ENCODE data around the gene PTCH1. TPM values are rescaled to one million over a fixed set of nuclear protein-coding genes. Genes with fewer than 3 reads are reported as not detected.

PTCH1 gene
- polyA plus RNA-seq, 2 of the 4 experiments (the other 2 are of a cell fraction): 1.9 to 4.8 TPM

DNA sequence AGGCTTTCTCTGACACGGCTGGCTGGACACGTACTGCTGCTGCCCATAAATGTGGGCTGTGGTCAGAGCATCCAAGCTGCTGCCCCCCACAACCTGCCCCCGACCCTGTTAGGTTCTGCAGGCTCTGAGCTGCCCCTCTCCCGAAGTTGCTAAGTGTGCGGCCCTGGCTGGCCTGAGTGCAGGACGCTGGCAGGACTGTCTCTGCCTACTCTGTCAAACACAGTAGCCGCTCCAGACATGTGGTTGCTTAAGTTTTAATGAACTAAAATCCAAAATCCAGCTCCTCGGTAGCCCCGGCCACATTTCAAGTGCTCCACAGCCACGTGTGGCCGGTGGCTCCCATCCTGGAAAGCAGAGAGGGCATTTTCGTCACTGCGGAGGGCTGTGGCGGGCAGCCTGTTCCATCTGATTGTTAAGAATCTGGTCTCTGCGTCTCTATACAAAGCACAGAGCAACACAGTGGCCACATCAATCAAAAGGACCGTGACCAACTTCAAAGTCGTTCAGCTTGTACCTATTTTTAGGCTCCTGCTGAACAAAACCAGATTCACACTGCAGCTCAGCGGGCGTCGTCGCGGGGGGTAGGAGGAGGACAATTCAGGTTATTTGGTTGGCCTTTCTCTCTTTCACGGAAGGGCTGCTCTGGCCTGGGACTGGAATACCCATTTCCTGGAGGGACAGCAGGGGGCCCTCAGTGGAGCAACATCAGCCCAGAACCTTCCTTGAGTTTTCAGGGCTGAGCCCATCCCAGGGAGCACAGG is 68.9 kb downstream of the PTCH1 start:
- DNase-seq (ENCODE audit: low read depth in 1 of 2, low spot score in 1 of 2) (no peak), FAIRE-seq (no peak), ATAC-seq (peak; percentile 28 to 58; a peak in 3 of 6 replicates)
- Histone ChIP-seq H3K4me3 (no peak overlapping the region), H3K27ac (no peak overlapping the region), H3K4me1 (no peaks in the 10 kb centered on the region), H3K4me2 (no peak overlapping the region), H3K9me3 (no peaks in the 10 kb centered on the region)
- 88% methylated on average over 18 of the region's 23 CpGs for WGBS (ENCODE audit: missing lambda C conversion rate)
- ChIA-PET POLR2A (no interaction called here), CTCF (interaction anchor here (0.7 to 0.8 kb wide), 2 partner anchors 47 to 106 kb away, joined by 3 read pairs; no protein-coding TSS in a partner anchor)
- no peak for TF ChIP-seq RFX5 (IDR thresholded peaks at IDR 0.05)
- TF ChIP-seq CHD4 (IDR thresholded peaks at IDR 0.05; ENCODE audit: borderline replicate concordance): no peak
- TF ChIP-seq JUNB (IDR thresholded peaks at IDR 0.05): no peak
- no peak; a peak in 1 of 5 replicates for TF ChIP-seq RAD21 (conservative IDR thresholded peaks at IDR 0.05 in 1 of 2, IDR thresholded peaks at IDR 0.05 in 1 of 2)
- TF ChIP-seq EP300 (IDR thresholded peaks at IDR 0.05): no peak
- TF ChIP-seq JUN (IDR thresholded peaks at IDR 0.05): no peak
- TF ChIP-seq, protein P1, sequence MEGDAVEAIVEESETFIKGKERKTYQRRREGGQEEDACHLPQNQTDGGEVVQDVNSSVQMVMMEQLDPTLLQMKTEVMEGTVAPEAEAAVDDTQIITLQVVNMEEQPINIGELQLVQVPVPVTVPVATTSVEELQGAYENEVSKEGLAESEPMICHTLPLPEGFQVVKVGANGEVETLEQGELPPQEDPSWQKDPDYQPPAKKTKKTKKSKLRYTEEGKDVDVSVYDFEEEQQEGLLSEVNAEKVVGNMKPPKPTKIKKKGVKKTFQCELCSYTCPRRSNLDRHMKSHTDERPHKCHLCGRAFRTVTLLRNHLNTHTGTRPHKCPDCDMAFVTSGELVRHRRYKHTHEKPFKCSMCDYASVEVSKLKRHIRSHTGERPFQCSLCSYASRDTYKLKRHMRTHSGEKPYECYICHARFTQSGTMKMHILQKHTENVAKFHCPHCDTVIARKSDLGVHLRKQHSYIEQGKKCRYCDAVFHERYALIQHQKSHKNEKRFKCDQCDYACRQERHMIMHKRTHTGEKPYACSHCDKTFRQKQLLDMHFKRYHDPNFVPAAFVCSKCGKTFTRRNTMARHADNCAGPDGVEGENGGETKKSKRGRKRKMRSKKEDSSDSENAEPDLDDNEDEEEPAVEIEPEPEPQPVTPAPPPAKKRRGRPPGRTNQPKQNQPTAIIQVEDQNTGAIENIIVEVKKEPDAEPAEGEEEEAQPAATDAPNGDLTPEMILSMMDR (IDR thresholded peaks at IDR 0.05): no peak
- no peak for TF ChIP-seq POLR2A (IDR thresholded peaks at IDR 0.05; ENCODE audit: low read length)
- TF ChIP-seq ZC3H11A (IDR thresholded peaks at IDR 0.05): no peak
- TF ChIP-seq CHD2 (IDR thresholded peaks at IDR 0.05; ENCODE audit: low read length, partially characterized antibody): no peak
- TF ChIP-seq EHF (CRISPR knock-in tag; IDR thresholded peaks at IDR 0.05): no peak
- TF ChIP-seq EHMT2 (IDR thresholded peaks at IDR 0.05; ENCODE audit: low read depth): no peak
- no peak for TF ChIP-seq RARB (CRISPR knock-in tag; IDR thresholded peaks at IDR 0.05)
- no peak for TF ChIP-seq MAFK (IDR thresholded peaks at IDR 0.05; ENCODE audit: partially characterized antibody)
- no peak for TF ChIP-seq RCOR1 (IDR thresholded peaks at IDR 0.05; ENCODE audit: low read depth, low read length)
- TF ChIP-seq POLR2AphosphoS2 (conservative IDR thresholded peaks at IDR 0.05; ENCODE audit: low read length): no peak

DNA sequence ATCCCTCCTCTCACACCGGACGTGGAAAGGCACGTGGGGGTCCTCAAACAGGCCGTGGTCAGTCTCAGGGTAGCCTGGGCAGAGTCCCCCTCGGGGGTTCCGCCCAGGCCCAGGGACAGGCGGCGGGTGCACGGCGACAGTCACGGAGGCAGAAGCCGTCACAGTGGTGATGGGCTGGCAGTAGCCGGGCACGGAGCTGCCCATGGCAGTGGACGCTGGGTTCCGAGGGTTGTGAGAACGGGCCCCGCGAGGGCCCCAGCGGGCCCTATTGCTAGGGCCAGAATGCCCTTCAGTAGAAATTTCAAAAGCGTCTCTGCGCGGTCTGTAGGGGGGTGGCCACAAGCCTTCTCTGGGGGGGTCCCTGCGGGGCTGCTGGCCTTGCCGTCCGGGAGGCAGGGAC is 69.8 kb downstream of the PTCH1 start:
- DNase-seq (ENCODE audit: low read depth in 1 of 2, low spot score in 1 of 2) (no peak), FAIRE-seq (no peak), ATAC-seq (no peak)
- no peaks in the 10 kb centered on the region for H3K9me3 ChIP-seq
- H3K4me1 ChIP-seq: no peaks in the 10 kb centered on the region
- H3K4me3 ChIP-seq: no peak overlapping the region
- ChIA-PET POLR2A (no interaction called here), CTCF (interaction anchor here (0.7 to 1.5 kb wide), 2 partner anchors 11 to 106 kb away, joined by 3 to 4 read pairs; no protein-coding TSS in a partner anchor)
- H3K4me2 ChIP-seq: no peak overlapping the region
- H3K27ac ChIP-seq: no peak overlapping the region
- WGBS (ENCODE audit: missing lambda C conversion rate): 93% methylated on average over 10 of the region's 26 CpGs
- TF ChIP-seq EP300 (IDR thresholded peaks at IDR 0.05) (no peak), RARB (CRISPR knock-in tag; IDR thresholded peaks at IDR 0.05) (no peak)

DNA sequence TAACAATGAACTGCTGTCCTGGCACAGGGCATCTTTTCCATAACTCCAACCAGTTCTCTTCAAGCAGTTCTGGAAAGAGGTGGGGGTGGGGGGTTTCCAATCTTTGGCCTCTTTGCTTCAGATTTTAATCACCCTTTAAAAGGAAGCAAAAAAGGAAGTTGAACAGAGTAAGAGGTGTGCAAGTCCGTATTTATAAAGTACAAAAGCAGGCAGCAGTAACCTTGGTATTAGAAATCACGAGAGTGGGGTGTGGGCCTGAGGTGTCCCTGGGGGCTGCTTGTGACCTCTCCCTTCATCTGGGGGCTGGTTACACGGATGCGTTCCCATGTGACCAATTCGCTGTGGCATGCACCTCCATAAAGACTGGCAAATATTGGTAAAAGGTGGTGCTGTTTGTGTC is 70.5 kb downstream of the PTCH1 start:
- Histone ChIP-seq H3K4me1 (no peaks in the 10 kb centered on the region), H3K4me3 (no peak overlapping the region), H3K9me3 (no peaks in the 10 kb centered on the region), H3K4me2 (no peak overlapping the region), H3K27ac (no peak overlapping the region)
- CTCF ChIA-PET: interaction anchor here (0.5 to 1.5 kb wide), 3 partner anchors 10 to 401 kb away, joined by 3 to 4 read pairs (median 4); no protein-coding TSS in a partner anchor
- FAIRE-seq: no peak
- DNase-seq (ENCODE audit: low read depth in 1 of 2, low spot score in 1 of 2): no peak
- POLR2A ChIA-PET: no interaction called here
- ATAC-seq: no peak
- TF ChIP-seq, protein P2, sequence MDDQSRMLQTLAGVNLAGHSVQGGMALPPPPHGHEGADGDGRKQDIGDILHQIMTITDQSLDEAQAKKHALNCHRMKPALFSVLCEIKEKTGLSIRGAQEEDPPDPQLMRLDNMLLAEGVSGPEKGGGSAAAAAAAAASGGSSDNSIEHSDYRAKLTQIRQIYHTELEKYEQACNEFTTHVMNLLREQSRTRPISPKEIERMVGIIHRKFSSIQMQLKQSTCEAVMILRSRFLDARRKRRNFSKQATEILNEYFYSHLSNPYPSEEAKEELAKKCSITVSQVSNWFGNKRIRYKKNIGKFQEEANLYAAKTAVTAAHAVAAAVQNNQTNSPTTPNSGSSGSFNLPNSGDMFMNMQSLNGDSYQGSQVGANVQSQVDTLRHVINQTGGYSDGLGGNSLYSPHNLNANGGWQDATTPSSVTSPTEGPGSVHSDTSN (IDR thresholded peaks at IDR 0.05): no peak
- TF ChIP-seq BHLHE40 (IDR thresholded peaks at IDR 0.05; ENCODE audit: low read depth, low read length): no peak
- TF ChIP-seq, protein P3, sequence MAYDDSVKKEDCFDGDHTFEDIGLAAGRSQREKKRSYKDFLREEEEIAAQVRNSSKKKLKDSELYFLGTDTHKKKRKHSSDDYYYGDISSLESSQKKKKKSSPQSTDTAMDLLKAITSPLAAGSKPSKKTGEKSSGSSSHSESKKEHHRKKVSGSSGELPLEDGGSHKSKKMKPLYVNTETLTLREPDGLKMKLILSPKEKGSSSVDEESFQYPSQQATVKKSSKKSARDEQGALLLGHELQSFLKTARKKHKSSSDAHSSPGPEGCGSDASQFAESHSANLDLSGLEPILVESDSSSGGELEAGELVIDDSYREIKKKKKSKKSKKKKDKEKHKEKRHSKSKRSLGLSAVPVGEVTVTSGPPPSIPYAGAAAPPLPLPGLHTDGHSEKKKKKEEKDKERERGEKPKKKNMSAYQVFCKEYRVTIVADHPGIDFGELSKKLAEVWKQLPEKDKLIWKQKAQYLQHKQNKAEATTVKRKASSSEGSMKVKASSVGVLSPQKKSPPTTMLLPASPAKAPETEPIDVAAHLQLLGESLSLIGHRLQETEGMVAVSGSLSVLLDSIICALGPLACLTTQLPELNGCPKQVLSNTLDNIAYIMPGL (CRISPR knock-in tag; IDR thresholded peaks at IDR 0.05; ENCODE audit: borderline replicate concordance): no peak
- TF ChIP-seq, protein P4, sequence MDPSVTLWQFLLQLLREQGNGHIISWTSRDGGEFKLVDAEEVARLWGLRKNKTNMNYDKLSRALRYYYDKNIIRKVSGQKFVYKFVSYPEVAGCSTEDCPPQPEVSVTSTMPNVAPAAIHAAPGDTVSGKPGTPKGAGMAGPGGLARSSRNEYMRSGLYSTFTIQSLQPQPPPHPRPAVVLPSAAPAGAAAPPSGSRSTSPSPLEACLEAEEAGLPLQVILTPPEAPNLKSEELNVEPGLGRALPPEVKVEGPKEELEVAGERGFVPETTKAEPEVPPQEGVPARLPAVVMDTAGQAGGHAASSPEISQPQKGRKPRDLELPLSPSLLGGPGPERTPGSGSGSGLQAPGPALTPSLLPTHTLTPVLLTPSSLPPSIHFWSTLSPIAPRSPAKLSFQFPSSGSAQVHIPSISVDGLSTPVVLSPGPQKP (IDR thresholded peaks at IDR 0.05; ENCODE audit: low read depth, low read length): no peak
- no peak for TF ChIP-seq RAD21 (conservative IDR thresholded peaks at IDR 0.05 in 1 of 2, IDR thresholded peaks at IDR 0.05 in 1 of 2)
- TF ChIP-seq SMC3 (IDR thresholded peaks at IDR 0.05): no peak
- 88% methylated on average over 5 of the region's 5 CpGs for WGBS (ENCODE audit: missing lambda C conversion rate)
